Mammary epithelial cell (primary cell): Measurements from ENCODE around the gene MARCHF10.

Experiments
- CTCF ChIP-seq, 2 donors: IDR thresholded peaks in 1 of 2; conservative IDR thresholded peaks in 1 of 2; 2 replicates each; pipeline ENCODE4 v1.5.1; 2011 to 2012; ENCODE audit warnings: inconsistent platforms in 2 of 2, low read length in 2 of 2, mild to moderate bottlenecking in 2 of 2, control low read depth in 1 of 2, low read depth in 1 of 2; ENCODE audit not compliant: insufficient read depth in 1 of 2; ENCODE audit errors: extremely low read depth in 1 of 2
- EZH2 ChIP-seq: IDR thresholded peaks from 2 replicates; pipeline ENCODE4 v1.6.1; 2012; ENCODE audit warnings: low read length, inconsistent platforms, borderline replicate concordance

- TF ChIP-seq EZH2: no peak
- no peak for TF ChIP-seq CTCF (conservative IDR thresholded peaks at IDR 0.05 in 1 of 2, IDR thresholded peaks at IDR 0.05 in 1 of 2; ENCODE audit: extremely low read depth in 1 of 2, insufficient read depth in 1 of 2, low read depth in 1 of 2, low read length in 2 of 2)
Observed at GRCh38 chr17:62687997-62688396, 120.1 kb downstream of the MARCHF10 start.
